ENCODE measurements around the gene CD63. TPM values are rescaled to one million over a fixed set of nuclear protein-coding genes. Genes with fewer than 3 reads are reported as not detected.

Gene CD63
- total RNA-seq, 4 donors from 2014 or later, result 144 to 349 (median 264) TPM

DNA sequence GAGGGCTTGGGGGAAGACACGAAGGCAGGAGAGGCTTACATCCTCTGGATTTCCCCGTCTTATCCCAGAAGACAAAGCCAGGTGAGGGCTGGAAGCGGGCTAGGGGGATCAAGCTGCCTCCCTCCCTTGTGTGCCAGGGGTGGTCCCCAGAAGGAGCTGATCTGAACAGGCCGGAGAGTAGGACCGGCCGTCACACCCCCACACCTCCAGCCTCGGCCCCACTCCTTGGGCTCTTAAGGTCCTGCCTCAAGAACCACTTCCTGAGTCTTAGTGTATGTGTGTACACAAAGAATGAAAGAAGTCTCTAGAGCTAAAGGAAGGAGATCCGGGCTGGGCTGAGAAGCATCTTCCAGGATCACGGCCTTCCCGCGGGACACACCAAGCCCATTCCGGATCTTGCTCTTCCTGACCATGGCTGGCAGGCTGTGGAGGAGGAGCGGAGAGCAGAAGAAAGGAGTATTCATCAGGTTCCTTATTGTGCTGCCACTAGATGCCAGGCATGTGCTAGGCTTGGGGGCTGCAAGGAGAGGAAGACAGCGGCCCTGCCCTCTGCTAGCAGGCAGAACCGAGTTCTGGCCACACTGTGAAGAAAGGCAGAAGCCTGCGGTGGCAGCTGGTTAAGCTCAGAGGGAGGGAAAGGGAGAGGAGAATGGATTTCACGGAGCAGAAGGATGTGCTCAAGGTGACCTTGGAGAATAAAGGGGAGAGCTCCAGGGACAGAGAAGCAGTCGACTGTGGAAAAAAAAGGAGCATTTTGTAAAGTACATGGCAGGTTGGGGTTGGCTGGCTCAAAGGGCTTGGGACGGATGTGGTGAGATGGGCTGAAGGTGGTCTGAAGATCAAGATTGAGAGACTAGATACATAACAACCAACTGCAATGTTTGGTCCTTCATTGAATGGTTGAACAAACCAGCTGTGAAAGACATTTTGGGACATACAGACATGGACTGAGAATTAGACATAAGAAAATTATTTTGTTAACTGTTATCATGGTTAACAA, 1.3 kb upstream of the CD63 start:
- Histone ChIP-seq H3K27ac (peak overlapping the region; percentile 94 to 100 (median 96)), H3K9me3 (no peaks in the 10 kb centered on the region), H3K36me3 (peaks cover 0 to 23% (median 10%) of the 10 kb centered on the region in 3 donors), H3K4me3 (peak overlapping the region; percentile 75 to 94 (median 85)), H3K27me3 (no peaks in the 10 kb centered on the region), H3K4me1 (peaks cover 22 to 75% (median 31%) of the 10 kb centered on the region in 3 donors)
- intact Hi-C loops (cut with DNase I), result no loop called here
- no peak for TF ChIP-seq CTCF (IDR thresholded peaks at IDR 0.05)
- TF ChIP-seq POLR2A (IDR thresholded peaks at IDR 0.05), result peak in 1 of 4 donors; percentile 28
- WGBS, 2 donors, result 4 to 7% methylated on average over 13 to 15 of the region's 19 CpGs
- no peak for DNase-seq

DNA sequence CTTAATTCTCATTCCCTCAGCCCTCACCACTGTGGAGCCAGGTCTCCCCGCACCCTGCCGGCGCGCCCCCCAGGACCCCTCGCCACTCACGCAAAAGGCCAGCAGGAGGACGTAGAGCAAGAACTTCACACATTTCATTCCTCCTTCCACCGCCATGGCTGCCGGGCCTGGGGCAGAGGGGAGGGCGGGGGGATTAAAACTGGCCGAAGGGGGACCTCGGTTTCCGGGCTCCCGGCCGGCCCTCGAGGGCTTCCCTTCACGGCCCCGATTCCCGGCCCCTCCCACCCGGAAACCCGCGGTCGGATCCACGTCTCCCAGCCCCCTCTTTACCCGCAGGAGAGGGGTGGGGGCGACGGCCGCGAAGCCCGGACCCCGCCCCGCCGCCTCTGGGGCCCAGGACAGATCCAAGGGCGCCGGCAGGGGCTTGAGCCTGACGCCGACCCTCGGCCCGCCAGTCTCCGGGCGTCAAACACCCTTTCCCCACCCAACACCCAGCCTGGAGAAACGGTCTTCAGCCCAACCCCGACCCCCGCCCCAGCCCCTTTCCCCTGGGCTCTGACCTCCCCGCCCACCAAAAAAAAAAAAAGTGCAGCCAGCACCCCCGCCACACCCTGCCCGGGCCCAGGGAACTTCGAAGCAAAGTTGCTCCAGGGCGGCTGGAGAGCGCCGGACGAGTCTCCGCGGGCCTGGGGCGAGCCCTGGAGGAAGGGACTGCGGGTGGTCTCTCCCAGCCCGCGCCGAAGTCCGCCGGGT, 447 bp downstream of the CD63 start:
- intact Hi-C loops (cut with DNase I), result no loop called here
- H3K4me1 ChIP-seq, result peaks cover 33 to 89% (median 48%) of the 10 kb centered on the region in 3 donors
- TF ChIP-seq CTCF (IDR thresholded peaks at IDR 0.05) (no peak), POLR2A (IDR thresholded peaks at IDR 0.05) (no peak)
- H3K27ac ChIP-seq, result peak overlapping the region; percentile 94 to 100 (median 96)
- 0% methylated on average over 3 to 13 of the region's 61 CpGs for WGBS, 2 donors
- H3K36me3 ChIP-seq, result peaks cover 9 to 39% (median 23%) of the 10 kb centered on the region in 3 donors
- H3K27me3 ChIP-seq, result no peaks in the 10 kb centered on the region
- no peaks in the 10 kb centered on the region for H3K9me3 ChIP-seq
- peak overlapping the region; percentile 75 to 94 (median 85) for H3K4me3 ChIP-seq
- no peak for DNase-seq

- Histone ChIP-seq H3K27me3 (no peaks in the 10 kb centered on the region), H3K4me3 (peak overlapping the region; percentile 75 to 94 (median 85)), H3K4me1 (peaks cover 33 to 89% (median 54%) of the 10 kb centered on the region in 3 donors), H3K9me3 (no peaks in the 10 kb centered on the region), H3K36me3 (peaks cover 9 to 44% (median 23%) of the 10 kb centered on the region in 3 donors), H3K27ac (peak overlapping the region; percentile 94 to 100 (median 96))
- 13 to 22% methylated on average over 7 to 9 of the region's 9 CpGs for WGBS, 2 donors
- intact Hi-C loops (cut with DNase I), result no loop called here
- TF ChIP-seq CTCF (IDR thresholded peaks at IDR 0.05) (no peak), POLR2A (IDR thresholded peaks at IDR 0.05) (no peak)
- DNase-seq, result no peak
These were observed 1.1 kb downstream of the CD63 start for GRCh38 chr12:55727643-55728185.

- peaks cover 33 to 92% (median 55%) of the 10 kb centered on the region in 3 donors for H3K4me1 ChIP-seq
- peak overlapping the region in 3 of 4 donors; percentile 75 to 94 (median 91) for H3K4me3 ChIP-seq
- DNase-seq, result no peak
- intact Hi-C loops (cut with DNase I), result no loop called here
- H3K27ac ChIP-seq, result peak overlapping the region; percentile 94 to 100 (median 96)
- TF ChIP-seq POLR2A (IDR thresholded peaks at IDR 0.05), result no peak
- no peak for TF ChIP-seq CTCF (IDR thresholded peaks at IDR 0.05)
- H3K9me3 ChIP-seq, result no peaks in the 10 kb centered on the region
- WGBS, 2 donors, result 53 to 66% methylated on average over 3 to 10 of the region's 10 CpGs
- H3K27me3 ChIP-seq, result no peaks in the 10 kb centered on the region
- peaks cover 9 to 44% (median 23%) of the 10 kb centered on the region in 3 donors for H3K36me3 ChIP-seq
These were observed 1.8 kb downstream of the CD63 start for GRCh38 chr12:55726971-55727370.
